Urinary bladder (tissue), 4 donors: ENCODE measurements around the gene BBS10. TPM values are rescaled to one million over a fixed set of nuclear protein-coding genes. Genes with fewer than 3 reads are reported as not detected.

ENCODE experiments used
- DNase-seq: peaks from one replicate; pipeline ENCODE4 v3.0.0-alpha.2; 2015; ENCODE audit errors: extremely low spot score
- H3K27ac ChIP-seq: one replicate; pipeline ENCODE4 v1.5.1; 2013; ENCODE audit warnings: low read depth, mild to moderate bottlenecking, moderate library complexity
- H3K36me3 ChIP-seq: one replicate; pipeline ENCODE4 v1.6.1; 2013; ENCODE audit warnings: mild to moderate bottlenecking, moderate library complexity; ENCODE audit not compliant: insufficient read depth
- H3K4me1 ChIP-seq: one replicate; pipeline ENCODE4 v1.6.1; 2013; ENCODE audit warnings: mild to moderate bottlenecking, moderate library complexity; ENCODE audit not compliant: insufficient read depth
- H3K4me3 ChIP-seq: one replicate; pipeline ENCODE4 v1.5.1; 2013; ENCODE audit warnings: low read depth, low read length
- WGBS: extraction: QIAGEN DNeasy Blood & Tissue Kit; methylation state at CpG from one replicate; pipeline ENCODE4 v1.1.7; 2013; 5-methylcytosine and 5-hydroxymethylcytosine counted together
- polyA plus RNA-seq: library from polyadenylated mRNA; stranded (reverse); fragments of 200-250 nt; gene quantifications from one replicate; pipeline ENCODE4 v1.2.3, GENCODE V29; 2013
- small RNA-seq: library from RNA; depleted of rRNA; stranded (forward); fragments of <200 nt; gene quantifications from one replicate; pipeline ENCODE3, GENCODE V24; 2014
- total RNA-seq: library from RNA; depleted of rRNA; stranded (reverse); fragments of >200 nt; gene quantifications from one replicate; pipeline ENCODE4 v1.2.3, GENCODE V29; 2014
- donor health status: healthy with polysubstance abuse.
- donor health status: healthy.

BBS10 gene
- total and polyA plus RNA-seq, 2 donors = 9.1 to 32.8 TPM

DNA sequence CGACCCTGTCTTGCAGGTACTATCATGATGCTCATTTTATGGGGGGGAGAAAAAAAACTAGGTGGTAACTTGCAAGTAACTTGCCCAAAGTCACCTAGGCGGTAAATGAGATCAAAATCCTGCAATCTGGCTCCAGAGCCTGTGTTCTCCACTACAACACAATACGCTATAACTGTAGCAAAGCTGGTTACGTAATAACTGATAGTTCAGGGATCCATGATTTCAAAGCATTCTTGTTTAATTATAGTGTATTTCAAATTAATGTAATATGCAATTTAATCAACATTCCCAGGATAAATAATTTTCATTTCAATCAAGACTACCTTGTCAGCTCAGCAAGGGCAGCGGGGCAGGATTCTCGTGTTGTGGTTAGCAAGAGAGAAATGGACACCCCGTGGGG is 31.7 kb downstream of the BBS10 start:
- no peak overlapping the region for H3K4me3 ChIP-seq
- no peak overlapping the region for H3K27ac ChIP-seq
- no peaks in the 10 kb centered on the region for H3K4me1 ChIP-seq
- H3K36me3 ChIP-seq = no peaks in the 10 kb centered on the region
- WGBS = 85% methylated on average over 7 of the region's 7 CpGs
- no peak for DNase-seq

DNA sequence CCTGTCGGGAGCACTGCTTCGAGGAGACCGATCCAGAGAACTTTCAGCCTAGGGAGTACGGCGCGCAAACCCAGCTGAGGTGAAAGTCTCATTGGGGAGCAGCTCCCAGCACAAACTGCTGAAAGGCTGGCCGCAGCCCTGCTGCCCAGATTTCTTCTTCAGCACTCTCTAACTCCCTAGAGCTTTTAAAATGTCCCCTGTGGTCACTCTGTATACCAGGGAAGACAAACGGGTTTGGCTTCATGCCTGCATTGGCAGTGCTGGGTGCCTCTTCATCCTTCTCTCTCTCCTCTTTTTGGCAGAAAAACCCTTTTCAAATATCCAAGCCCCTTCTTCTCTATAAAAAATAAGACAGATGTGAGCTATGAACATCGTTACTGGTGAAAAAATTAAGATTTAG is 34.9 kb downstream of the BBS10 start:
- no peak overlapping the region for H3K27ac ChIP-seq
- WGBS = 82% methylated on average over 9 of the region's 9 CpGs
- no peaks in the 10 kb centered on the region for H3K4me1 ChIP-seq
- no peak overlapping the region for H3K4me3 ChIP-seq
- H3K36me3 ChIP-seq = no peaks in the 10 kb centered on the region
- no peak for DNase-seq

DNA sequence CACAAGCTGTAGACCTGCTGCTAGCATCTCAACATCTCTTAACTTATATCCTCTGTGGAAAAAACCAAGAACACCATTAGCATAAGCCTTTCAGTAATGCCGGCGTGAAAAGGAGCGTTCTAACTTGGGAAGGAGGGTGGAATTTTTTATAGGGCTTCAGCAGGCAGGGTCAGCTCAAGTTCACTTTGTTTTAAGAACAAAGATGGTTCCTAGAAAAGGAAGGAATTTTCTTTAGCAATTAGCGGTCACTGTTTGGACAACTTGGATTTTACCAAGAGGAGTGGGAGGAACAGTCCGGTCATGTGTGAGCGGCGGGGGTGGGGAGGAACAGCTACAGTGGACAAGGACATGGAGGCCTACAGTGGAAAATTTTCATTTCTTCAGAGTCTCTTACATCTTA is 35.9 kb downstream of the BBS10 start:
- WGBS = 49% methylated on average over 7 of the region's 7 CpGs
- no peak for DNase-seq
- Histone ChIP-seq H3K27ac (no peak overlapping the region), H3K36me3 (no peaks in the 10 kb centered on the region), H3K4me1 (no peaks in the 10 kb centered on the region), H3K4me3 (no peak overlapping the region)

DNA sequence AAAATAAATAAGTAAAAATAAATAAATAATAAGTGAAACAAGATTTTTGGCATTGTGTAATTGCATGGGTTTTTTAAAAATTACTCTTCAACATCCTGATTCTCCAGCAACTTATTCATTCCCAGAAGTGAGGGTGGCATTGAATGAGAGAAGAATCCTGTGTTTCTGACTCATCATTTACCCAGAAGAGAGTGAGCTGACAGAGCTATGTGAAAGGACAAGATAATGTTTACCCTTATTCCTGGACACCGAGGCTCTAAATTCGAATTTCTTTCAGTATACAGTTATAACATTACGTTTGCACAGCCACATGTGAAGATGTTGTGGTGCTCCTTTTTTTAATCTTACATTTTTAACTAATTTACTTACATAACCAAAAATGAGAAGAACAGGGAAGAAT is 36.4 kb downstream of the BBS10 start:
- Histone ChIP-seq H3K36me3 (no peaks in the 10 kb centered on the region), H3K27ac (no peak overlapping the region), H3K4me3 (no peak overlapping the region), H3K4me1 (no peaks in the 10 kb centered on the region)
- no peak for DNase-seq
- WGBS = 87% methylated on average over 3 of the region's 3 CpGs

DNA sequence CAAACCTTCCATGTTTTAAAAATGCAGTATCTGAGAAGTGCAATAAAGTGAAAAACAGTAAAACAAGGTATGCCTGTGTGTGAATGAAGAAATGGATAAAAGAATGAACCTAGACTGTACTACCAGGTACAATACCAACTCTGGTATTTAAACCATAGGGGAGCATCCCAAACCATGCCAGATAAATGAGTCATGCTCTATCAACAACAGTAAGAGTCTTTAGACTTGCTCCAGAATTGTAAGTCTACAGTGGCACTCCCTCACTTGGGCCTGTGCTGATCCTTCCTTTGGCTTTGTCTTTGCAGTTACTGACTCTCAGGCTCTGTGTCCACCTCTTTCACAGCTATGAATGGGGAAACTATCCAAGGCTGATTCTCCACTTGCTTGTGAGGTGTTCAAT is 38.1 kb downstream of the BBS10 start:
- no peak for DNase-seq
- Histone ChIP-seq H3K4me3 (no peak overlapping the region), H3K27ac (no peak overlapping the region), H3K4me1 (no peaks in the 10 kb centered on the region), H3K36me3 (no peaks in the 10 kb centered on the region)

DNA sequence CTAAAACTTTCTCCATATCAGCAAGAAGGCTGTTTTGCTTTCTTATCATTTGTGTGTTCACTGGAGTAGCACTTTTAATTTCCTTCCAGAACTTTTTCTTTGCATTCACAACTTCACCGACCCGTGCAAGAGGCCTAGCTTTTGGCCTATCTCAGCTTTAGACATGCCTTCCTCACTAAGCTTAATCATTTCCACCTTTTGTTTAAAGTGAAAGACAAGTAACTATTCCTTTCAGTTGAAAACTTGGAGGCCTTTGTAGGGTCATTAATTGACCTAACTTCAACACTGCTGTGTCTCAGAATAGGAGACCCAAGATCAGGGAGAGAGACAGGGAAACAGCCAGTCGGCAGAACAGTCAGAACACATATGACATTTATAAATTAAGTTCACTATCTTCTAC is 39.3 kb downstream of the BBS10 start:
- DNase-seq = no peak
- WGBS = 54% methylated on average over 3 of the region's 3 CpGs
- Histone ChIP-seq H3K4me1 (no peaks in the 10 kb centered on the region), H3K27ac (no peak overlapping the region), H3K4me3 (no peak overlapping the region), H3K36me3 (no peaks in the 10 kb centered on the region)

DNA sequence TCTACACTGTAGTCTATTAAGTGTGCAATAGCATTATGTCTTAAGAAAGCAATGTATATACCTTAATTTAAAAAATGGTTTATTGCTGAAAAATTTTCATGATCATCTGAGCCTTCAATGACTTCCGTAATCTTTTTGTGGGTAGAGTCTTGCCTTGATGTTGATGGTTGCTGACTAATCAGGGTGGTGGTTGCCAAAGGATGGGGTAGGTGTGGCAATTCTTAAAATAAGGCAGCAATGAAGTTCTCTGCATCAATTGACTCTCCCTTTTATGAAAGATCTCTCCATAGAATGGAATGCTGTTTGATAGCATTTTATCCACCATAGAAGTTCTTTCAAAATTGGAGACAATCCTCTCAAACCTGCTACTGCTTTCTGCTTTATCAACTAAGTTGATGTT is 41.1 kb downstream of the BBS10 start:
- WGBS = 96% methylated on average over 1 of the region's 1 CpG

DNA sequence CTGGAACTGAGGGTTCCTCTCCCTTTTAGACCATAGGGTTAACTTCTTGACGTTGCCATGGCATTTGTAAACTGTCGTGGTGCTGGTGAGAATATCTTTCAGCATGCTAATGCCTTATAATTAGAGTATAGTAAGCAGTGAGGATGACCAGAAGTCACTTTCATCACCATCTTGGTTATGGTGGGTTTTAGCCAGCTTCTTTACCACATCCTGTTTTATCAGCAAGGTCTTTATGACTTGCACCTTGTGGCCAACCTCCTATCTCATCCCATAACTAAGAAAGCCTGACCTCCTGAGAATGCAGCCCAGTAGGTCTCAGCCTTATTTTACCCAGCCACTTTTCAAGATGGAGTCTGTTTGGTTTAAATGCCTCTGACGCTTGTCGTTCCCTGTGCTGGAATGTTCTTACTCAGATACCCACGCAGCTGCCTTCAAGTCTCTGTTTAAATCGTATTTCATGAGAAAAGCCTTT is 44.2 kb downstream of the BBS10 start:
- WGBS = 84% methylated on average over 6 of the region's 6 CpGs
- H3K27ac ChIP-seq = no peak overlapping the region
- no peak overlapping the region for H3K4me3 ChIP-seq

More for the DNA sequence above, 41.1 kb downstream of the BBS10 start:
- no peak for DNase-seq
- Histone ChIP-seq H3K27ac (no peak overlapping the region), H3K4me3 (no peak overlapping the region), H3K4me1 (no peaks in the 10 kb centered on the region), H3K36me3 (no peaks in the 10 kb centered on the region)

DNA sequence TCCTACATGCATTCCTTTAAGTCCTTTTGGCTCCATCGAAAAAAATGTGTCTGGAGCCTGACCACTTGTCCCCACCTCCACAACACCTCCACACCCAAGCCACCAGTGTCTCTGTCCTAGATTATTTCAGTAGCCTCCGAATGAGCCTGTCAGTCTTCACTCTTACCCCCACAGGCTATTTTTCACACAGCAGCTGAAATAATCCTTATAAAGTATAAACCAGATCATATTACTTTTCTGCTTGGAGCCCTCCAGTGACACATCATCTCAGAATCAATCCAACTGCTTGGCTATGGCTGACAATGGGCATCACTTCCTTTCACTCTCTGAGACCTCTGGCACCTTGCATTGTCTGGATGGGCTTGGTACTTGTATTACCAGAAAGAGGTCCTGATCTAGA is 44.9 kb downstream of the BBS10 start:
- Histone ChIP-seq H3K4me1 (no peaks in the 10 kb centered on the region), H3K4me3 (no peak overlapping the region), H3K27ac (no peak overlapping the region), H3K36me3 (no peaks in the 10 kb centered on the region)
- DNase-seq = no peak
- 91% methylated on average over 2 of the region's 2 CpGs for WGBS

More for the DNA sequence above, 44.2 kb downstream of the BBS10 start:
- Histone ChIP-seq H3K4me1 (no peaks in the 10 kb centered on the region), H3K36me3 (no peaks in the 10 kb centered on the region)
- no peak for DNase-seq

DNA sequence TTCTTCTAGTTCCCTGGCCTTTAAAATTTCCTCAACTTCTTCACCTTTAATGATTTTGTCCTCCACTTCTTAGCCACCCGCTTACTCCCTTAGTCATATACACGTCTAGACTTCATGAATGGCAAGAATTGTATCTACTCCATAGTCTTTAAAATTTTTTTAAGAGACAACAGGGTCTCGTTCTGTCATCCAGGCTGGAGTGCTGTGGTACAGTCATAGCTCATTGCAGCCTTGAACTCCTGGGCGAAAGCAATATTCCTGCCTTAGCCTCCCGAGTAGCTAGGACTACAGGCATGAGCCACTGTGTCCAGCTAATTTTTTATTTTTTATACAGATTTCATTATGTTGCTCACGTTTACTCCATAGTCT is 47.9 kb downstream of the BBS10 start:
- no peaks in the 10 kb centered on the region for H3K4me1 ChIP-seq

DNA sequence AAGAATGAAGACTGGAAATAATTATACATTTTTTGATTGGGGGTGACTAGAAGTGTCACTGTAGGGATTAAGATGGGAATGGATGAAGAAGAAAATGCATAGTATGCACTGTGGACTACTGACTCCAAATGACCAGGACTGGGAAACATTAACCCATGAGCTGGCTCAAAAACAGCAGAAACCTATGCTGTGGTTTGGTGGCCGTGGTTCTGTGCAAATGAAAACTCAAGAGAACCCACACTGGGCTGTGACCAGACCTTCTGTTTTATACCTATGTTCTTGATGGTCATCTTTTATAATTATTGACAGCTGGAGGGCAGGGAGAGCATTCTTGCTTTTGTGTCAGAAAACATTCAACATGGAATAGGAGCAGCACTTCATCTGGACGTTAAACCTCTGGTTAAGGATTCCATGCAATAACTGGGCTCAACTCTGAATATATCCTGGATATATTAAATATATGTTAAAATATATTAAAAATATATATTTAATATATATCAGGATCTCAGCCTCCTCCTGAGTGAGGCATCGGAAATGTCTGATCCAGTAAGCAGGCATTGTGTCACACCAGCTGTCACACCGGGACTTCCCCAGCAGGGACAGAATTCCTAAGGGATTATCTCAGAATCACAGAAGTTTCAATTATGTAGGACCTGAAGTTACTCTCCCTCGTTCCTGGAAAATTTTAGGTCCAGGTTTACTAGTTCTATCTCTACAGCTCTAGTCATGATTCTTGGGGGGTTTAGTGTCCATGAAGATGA is 48.5 kb downstream of the BBS10 start:
- H3K36me3 ChIP-seq = no peaks in the 10 kb centered on the region
- H3K4me1 ChIP-seq = no peaks in the 10 kb centered on the region
- DNase-seq = no peak
- 56% methylated on average over 5 of the region's 5 CpGs for WGBS
- H3K4me3 ChIP-seq = no peak overlapping the region
- no peak overlapping the region for H3K27ac ChIP-seq

More for the DNA sequence above, 47.9 kb downstream of the BBS10 start:
- no peaks in the 10 kb centered on the region for H3K36me3 ChIP-seq
- no peak overlapping the region for H3K4me3 ChIP-seq
- WGBS = 78% methylated on average over 6 of the region's 6 CpGs
- DNase-seq = no peak
- no peak overlapping the region for H3K27ac ChIP-seq

Small RNA genes lying within 50 kb of the gene (small RNA-seq; reads per million reads assigned to genes)
- gene RN7SKP172 = not detected

Other genes starting within 250 kb of the BBS10 start
- 153 TPM for gene OSBPL8, start 211.4 kb upstream of the BBS10 start, total RNA-seq
- 24.4 TPM for gene OSBPL8, start 211.4 kb upstream of the BBS10 start, polyA plus RNA-seq